MM.1S (cell line): Measurements from ENCODE around the gene UROS.

ENCODE experiments used
- DNase-seq: peaks from one replicate; pipeline ENCODE4 v3.0.0-alpha.2; 2015
- H2AFZ ChIP-seq: fragments of 300-600 bp; sonication (generic); 2 replicates; pipeline ENCODE4 v1.6.0; 2016; ENCODE audit warnings: antibody characterized with exemption, low read length
- H3F3A ChIP-seq: fragments of 300-600 bp; sonication (generic); 2 replicates; pipeline ENCODE4 v1.6.1; 2016; ENCODE audit warnings: mild to moderate bottlenecking, antibody characterized with exemption, low read length, moderate library complexity, mixed read lengths; ENCODE audit not compliant: insufficient read depth
- H3K27ac ChIP-seq: fragments of 300-600 bp; sonication (generic); 2 replicates; pipeline ENCODE4 v1.5.1; 2016; ENCODE audit warnings: mild to moderate bottlenecking, low read length
- H3K27me3 ChIP-seq: fragments of 300-600 bp; sonication (generic); replicated peaks from 2 replicates; pipeline ENCODE4 v1.6.0; 2016; ENCODE audit warnings: low read length; ENCODE audit not compliant: insufficient read depth
- H3K36me3 ChIP-seq: fragments of 300-600 bp; sonication (generic); replicated peaks from 2 replicates; pipeline ENCODE4 v1.6.1; 2016; ENCODE audit warnings: mild to moderate bottlenecking, low read length, mixed read lengths; ENCODE audit not compliant: insufficient read depth
- H3K4me1 ChIP-seq: fragments of 300-600 bp; sonication (generic); 2 replicates; pipeline ENCODE4 v1.6.1; 2016; ENCODE audit warnings: low read length, mixed read lengths
- H3K4me2 ChIP-seq: fragments of 300-600 bp; sonication (generic); 2 replicates; pipeline ENCODE4 v1.6.0; 2016; ENCODE audit warnings: low read depth, low read length
- H3K4me3 ChIP-seq: fragments of 300-600 bp; sonication (generic); 2 replicates; pipeline ENCODE4 v1.5.1; 2016; ENCODE audit warnings: low read length, mixed read lengths
- H3K79me2 ChIP-seq: fragments of 300-600 bp; sonication (generic); 2 replicates; pipeline ENCODE4 v1.6.1; 2016; ENCODE audit warnings: mixed run types, low read length, mixed read lengths
- H3K9ac ChIP-seq: fragments of 300-600 bp; sonication (generic); 2 replicates; pipeline ENCODE4 v1.6.1; 2016; ENCODE audit warnings: low read length, mixed read lengths
- H3K9me2 ChIP-seq: fragments of 300-600 bp; sonication (generic); replicated peaks from 2 replicates; pipeline ENCODE4 v1.6.1; 2016; ENCODE audit warnings: mild to moderate bottlenecking, low read length, mixed read lengths; ENCODE audit not compliant: insufficient read depth
- H3K9me3 ChIP-seq: fragments of 300-600 bp; sonication (generic); replicated peaks from 2 replicates; pipeline ENCODE4 v1.6.1; 2016; ENCODE audit warnings: mild to moderate bottlenecking, low read length, mixed read lengths; ENCODE audit not compliant: insufficient read depth
- H4K20me1 ChIP-seq: fragments of 300-600 bp; sonication (generic); 2 replicates; pipeline ENCODE4 v1.6.1; 2016; ENCODE audit warnings: mild to moderate bottlenecking, low read length, moderate library complexity, mixed read lengths; ENCODE audit not compliant: insufficient read depth
- CTCF ChIP-seq: fragments of 300-600 bp; sonication (generic); IDR thresholded peaks from 2 replicates; pipeline ENCODE4 v1.5.1; 2016; ENCODE audit warnings: antibody characterized with exemption, low read length, mixed read lengths
- EZH2 ChIP-seq: fragments of 300-600 bp; sonication (generic); optimal IDR thresholded peaks from 2 replicates; pipeline ENCODE3; 2017; ENCODE audit warnings: low read depth, mild to moderate bottlenecking, antibody characterized with exemption, low read length, mixed read lengths
- EZH2phosphoT487 ChIP-seq: fragments of 300-600 bp; sonication (generic); IDR thresholded peaks from 2 replicates; pipeline ENCODE4 v1.6.1; 2018; ENCODE audit warnings: antibody characterized with exemption, low read length

UROS gene

GRCh38 chr10:125827133-125827532 lies 4.1 kb upstream of the UROS start:
- Histone ChIP-seq H2AFZ (no peak overlapping the region), H3K27ac (no peak overlapping the region), H3K9me3 (no peaks in the 10 kb centered on the region), H3K4me2 (no peak overlapping the region), H3K9ac (no peak overlapping the region), H3K9me2 (no peaks in the 10 kb centered on the region), H3K4me1 (peaks cover 38% of the 10 kb centered on the region), H3K4me3 (no peak overlapping the region), H3K79me2 (peaks cover 76% of the 10 kb centered on the region), H3K27me3 (no peaks in the 10 kb centered on the region), H4K20me1 (no peaks in the 10 kb centered on the region; the same call in 1 of the 2 replicates), H3F3A (0 out of 2 replicates have a peak, but pooled peaks cover under 1% of the 10 kb centered on the region), H3K36me3 (peaks cover 15% of the 10 kb centered on the region)
- DNase-seq = no peak
- TF ChIP-seq EZH2 (no peak), EZH2phosphoT487 (no peak), CTCF (no peak)

GRCh38 chr10:125824736-125825135 lies 1.7 kb upstream of the UROS start:
- Histone ChIP-seq H3K4me2 (peak overlapping the region; percentile 62), H3K36me3 (peaks cover 15% of the 10 kb centered on the region), H3K27me3 (no peaks in the 10 kb centered on the region), H3F3A (peaks cover 12% of the 10 kb centered on the region; the same call in 1 of the 2 replicates), H3K9me2 (no peaks in the 10 kb centered on the region), H3K9me3 (no peaks in the 10 kb centered on the region), H3K27ac (no peak overlapping the region), H3K79me2 (peaks cover 74% of the 10 kb centered on the region), H3K4me1 (peaks cover 51% of the 10 kb centered on the region), H2AFZ (no peak overlapping the region), H3K9ac (peak overlapping the region; percentile 88; the same call in 1 of the 2 replicates), H4K20me1 (no peaks in the 10 kb centered on the region; the same call in 1 of the 2 replicates), H3K4me3 (peak overlapping the region; percentile 91)
- TF ChIP-seq CTCF (no peak), EZH2phosphoT487 (no peak), EZH2 (no peak)
- no peak for DNase-seq

GRCh38 chr10:125823663-125824251 lies 699 bp upstream of the UROS start:
- Histone ChIP-seq H4K20me1 (no peaks in the 10 kb centered on the region; the same call in 1 of the 2 replicates), H3F3A (peaks cover 12% of the 10 kb centered on the region; the same call in 1 of the 2 replicates), H3K36me3 (peaks cover 9% of the 10 kb centered on the region), H3K27me3 (no peaks in the 10 kb centered on the region), H3K27ac (peak overlapping the region; percentile 79; the same call in 1 of the 2 replicates), H3K4me3 (peak overlapping the region; percentile 91), H3K4me2 (peak overlapping the region; percentile 62), H3K9me2 (no peaks in the 10 kb centered on the region), H3K4me1 (peaks cover 42% of the 10 kb centered on the region), H3K9me3 (no peaks in the 10 kb centered on the region), H2AFZ (peak overlapping the region; percentile 70), H3K79me2 (peaks cover 71% of the 10 kb centered on the region), H3K9ac (peak overlapping the region; percentile 88)
- DNase-seq = no peak
- TF ChIP-seq EZH2phosphoT487 (no peak), EZH2 (no peak), CTCF (no peak)
